CD4-positive, alpha-beta T cell treated with Interleukin-10 for 1 hour (primary cell): Measurements from ENCODE around the gene LGALS4.
"Not testable (repeated sequence)": the region's sequence is repeated elsewhere in the genome, so short reads cannot be mapped to it uniquely, and the experiment has no call there.

Experiments
- DNase-seq: peaks from one replicate; pipeline ENCODE4 v3.0.0-alpha.2; 2020

The LGALS4 gene

DNA sequence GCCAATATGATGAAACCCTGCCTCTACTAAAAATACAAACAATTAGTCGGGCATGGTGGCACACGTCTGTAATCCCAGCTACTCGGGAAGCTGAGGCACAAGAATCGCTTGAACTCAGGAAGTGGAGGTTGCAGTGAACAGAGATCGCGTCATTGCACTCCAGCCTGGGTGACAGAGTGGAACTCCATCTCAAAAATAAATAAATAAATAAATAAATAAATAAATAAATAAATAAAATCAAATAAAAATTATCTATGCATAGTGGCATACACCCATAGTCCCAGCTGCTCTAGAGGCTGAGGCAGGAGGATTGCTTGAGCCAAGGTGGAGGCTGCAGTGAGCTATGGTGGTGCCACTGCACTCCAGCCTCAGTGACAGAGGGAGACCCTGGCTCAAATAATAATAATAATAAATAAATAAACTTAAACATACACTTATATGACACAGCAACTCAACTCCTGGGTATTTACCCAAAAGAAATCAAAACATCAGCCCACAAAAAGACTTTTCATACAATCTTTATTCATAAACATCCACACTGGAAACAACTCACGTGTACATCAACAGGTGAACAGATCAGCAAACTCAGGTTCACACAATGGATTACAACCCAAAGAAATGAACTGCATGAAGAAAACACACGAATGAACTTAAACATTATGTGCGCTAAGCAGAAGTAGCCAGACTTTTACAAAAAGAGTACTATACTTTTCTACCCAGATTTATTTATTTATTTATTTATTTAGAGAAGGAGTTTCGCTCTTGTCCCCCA lies 46.3 kb downstream of the LGALS4 start:
- DNase-seq: no peak

GRCh38 chr19:38765214-38765613 lies 47.5 kb downstream of the LGALS4 start:
- DNase-seq: no peak

GRCh38 chr19:38763795-38764220 lies 48.9 kb downstream of the LGALS4 start:
- no peak for DNase-seq

- not testable (repeated sequence) for DNase-seq
Measured at GRCh38 chr19:38761884-38762389, 50.8 kb downstream of the LGALS4 start.

GRCh38 chr19:38760805-38761517 lies 51.8 kb downstream of the LGALS4 start:
- DNase-seq: not testable (repeated sequence)

DNA sequence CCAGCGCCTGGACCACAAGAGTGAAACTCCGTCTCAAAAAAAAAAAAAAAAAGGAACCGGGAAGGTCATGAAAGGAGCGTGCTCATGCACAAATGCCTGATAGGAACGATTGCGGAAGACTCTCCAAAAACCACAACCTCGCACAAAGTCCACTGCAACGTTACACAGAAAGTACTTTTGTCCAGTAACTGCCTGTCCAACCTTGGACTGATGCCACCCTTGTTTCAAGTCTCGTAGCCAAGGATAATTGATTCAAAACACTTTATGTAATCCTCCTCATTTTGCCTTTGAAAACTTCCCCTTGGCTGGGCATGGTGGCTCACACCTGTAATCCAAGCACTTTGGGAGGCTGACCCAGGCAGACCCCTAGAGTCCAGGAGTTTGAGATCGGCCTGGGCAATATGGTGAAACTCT lies 53.1 kb downstream of the LGALS4 start:
- no peak for DNase-seq

DNA sequence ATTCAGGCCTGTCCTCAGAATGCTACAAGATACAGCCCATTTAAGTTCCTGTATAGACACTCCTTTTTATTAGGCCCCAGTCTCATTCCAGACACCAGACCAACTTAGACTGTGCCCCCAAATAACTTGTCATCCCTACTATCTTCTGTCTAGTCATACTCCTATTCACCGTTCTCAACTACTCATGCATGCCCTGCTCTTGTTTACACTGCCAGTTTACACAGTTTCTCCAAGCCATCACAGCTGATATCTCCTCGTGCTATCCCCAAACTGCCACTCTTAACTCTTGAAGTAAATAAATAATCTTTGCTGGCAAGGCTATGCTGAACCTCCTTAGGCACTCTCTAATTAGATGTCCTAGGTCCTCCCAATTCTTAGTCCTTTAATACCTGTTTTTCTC lies 58.5 kb downstream of the LGALS4 start:
- DNase-seq: not testable (repeated sequence)

DNA sequence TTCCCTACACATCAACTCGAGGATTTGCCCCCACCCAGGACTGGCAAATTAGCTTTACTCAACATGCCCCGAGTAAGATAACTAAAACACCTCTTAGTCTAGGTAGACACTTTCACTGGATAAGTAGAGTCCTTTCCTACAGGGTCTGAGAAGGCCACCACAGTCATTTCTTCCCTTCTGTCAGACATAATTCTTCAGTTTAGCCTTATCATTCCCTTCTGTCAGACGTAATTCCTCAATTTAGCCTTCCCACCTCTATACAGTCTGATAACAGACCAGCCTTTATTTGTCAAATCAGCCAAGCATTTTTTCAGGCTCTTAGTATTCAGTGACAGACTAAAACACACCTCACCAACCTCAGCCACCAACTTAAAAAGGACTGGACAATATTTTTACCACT lies 59.0 kb downstream of the LGALS4 start:
- DNase-seq: not testable (repeated sequence)
